Pancreas (tissue), 10 donors: Measurements from ENCODE around the gene PMM2. TPM values are rescaled to one million over a fixed set of nuclear protein-coding genes. Genes with fewer than 3 reads are reported as not detected.

ENCODE experiments used
- ATAC-seq, 4 donors: fragments of 200-7000 bp; cut with Tn5 transposase; one replicate each; pipeline versions ENCODE4 v1.8.0 to v1.9.1; 2020; ENCODE audit warnings: mild to moderate bottlenecking in 4 of 4, moderate library complexity in 4 of 4
- DNase-seq, 6 donors: peaks; one replicate each; pipeline ENCODE4 v3.0.0-alpha.2; 2020
- FAIRE-seq: peaks from 2 replicates; lab custom pipeline; 2012; peaks lifted over from hg19 to GRCh38; lab: Jason Lieb, UNC
- H3K27ac ChIP-seq, 4 donors: fragments of 200-600 bp; sonication (generic); 1 replicate in 3 of 4; 2 replicates in 1 of 4; pipeline versions ENCODE4 v1.5.0 to v1.8.0; 2020
- H3K27me3 ChIP-seq, 4 donors: fragments of 200-600 bp; one replicate each; pipeline ENCODE4 v1.8.0; 2021
- H3K36me3 ChIP-seq, 3 donors: fragments of 200-600 bp; sonication (generic) in 1 of 3; one replicate each; pipeline versions ENCODE4 v1.5.0 to v1.8.0; 2020 to 2021
- H3K4me1 ChIP-seq, 3 donors: fragments of 200-600 bp; one replicate each; pipeline ENCODE4 v1.8.0; 2021
- H3K4me3 ChIP-seq, 4 donors: fragments of 200-600 bp; sonication (generic) in 2 of 4; one replicate each; pipeline versions ENCODE4 v1.5.0 to v1.8.0; 2020 to 2021
- H3K9me3 ChIP-seq, 4 donors: fragments of 200-600 bp; one replicate each; pipeline ENCODE4 v1.8.0; 2021
- WGBS, 2 donors: extraction: QIAGEN DNeasy Blood & Tissue Kit; methylation state at CpG; one replicate each; pipeline ENCODE4 v1.1.7; 2013; 5-methylcytosine and 5-hydroxymethylcytosine counted together
- intact Hi-C, 3 donors: fragments of 100-400 bp; cut with DNase I; formaldehyde crosslinking; loops; one replicate each; pipeline versions ENCODE4 v1.11.1 to v1.14.2; 2022
- polyA plus RNA-seq, 2 donors: library from polyadenylated mRNA; stranded (reverse); fragments of 200-250 nt; gene quantifications; one replicate each; pipeline ENCODE4 v1.2.3, GENCODE V29; 2013
- total RNA-seq, 6 donors: library from RNA; stranded (reverse); fragmentation: NEBNext Ultra II Directional in 4 of 6; extraction: Animal tissue kit (Norgen Biotek cat#: 25700) in 4 of 6; gene quantifications; one replicate each; pipeline versions ENCODE4 v1.2.1 to v1.2.4, GENCODE V29; 2021 to 2023
- TF ChIP-seq, protein P1 (sequence below), 4 donors: fragments of 200-600 bp; sonication (generic) in 3 of 4; IDR thresholded peaks; one replicate each; pipeline versions ENCODE4 v1.5.0 to v1.8.0; 2021; ENCODE audit warnings: antibody characterized with exemption in 4 of 4
- donor health status: healthy with polysubstance abuse.
- donor health status: DM: no; HTN: no; CAD: no; lungs with moderate emphysema.
- donor health status: DM: no; HTN: no; CAD: no.
- donor health status: control.
- donor health status: control.
- donor health status: Bipolar disorder and iron deficiency.
- donor health status: DM: yes; HTN: yes; CAD: no.
- donor health status: DM: no; HTN: no; CAD: no.
- donor health status: DM: no; HTN: no; CAD: no.
- donor health status: DM: yes; HTN: yes; CAD: no.

The PMM2 gene
- total and polyA plus RNA-seq, 8 donors, result 19.2 to 40.3 (median 28.7) TPM

DNA sequence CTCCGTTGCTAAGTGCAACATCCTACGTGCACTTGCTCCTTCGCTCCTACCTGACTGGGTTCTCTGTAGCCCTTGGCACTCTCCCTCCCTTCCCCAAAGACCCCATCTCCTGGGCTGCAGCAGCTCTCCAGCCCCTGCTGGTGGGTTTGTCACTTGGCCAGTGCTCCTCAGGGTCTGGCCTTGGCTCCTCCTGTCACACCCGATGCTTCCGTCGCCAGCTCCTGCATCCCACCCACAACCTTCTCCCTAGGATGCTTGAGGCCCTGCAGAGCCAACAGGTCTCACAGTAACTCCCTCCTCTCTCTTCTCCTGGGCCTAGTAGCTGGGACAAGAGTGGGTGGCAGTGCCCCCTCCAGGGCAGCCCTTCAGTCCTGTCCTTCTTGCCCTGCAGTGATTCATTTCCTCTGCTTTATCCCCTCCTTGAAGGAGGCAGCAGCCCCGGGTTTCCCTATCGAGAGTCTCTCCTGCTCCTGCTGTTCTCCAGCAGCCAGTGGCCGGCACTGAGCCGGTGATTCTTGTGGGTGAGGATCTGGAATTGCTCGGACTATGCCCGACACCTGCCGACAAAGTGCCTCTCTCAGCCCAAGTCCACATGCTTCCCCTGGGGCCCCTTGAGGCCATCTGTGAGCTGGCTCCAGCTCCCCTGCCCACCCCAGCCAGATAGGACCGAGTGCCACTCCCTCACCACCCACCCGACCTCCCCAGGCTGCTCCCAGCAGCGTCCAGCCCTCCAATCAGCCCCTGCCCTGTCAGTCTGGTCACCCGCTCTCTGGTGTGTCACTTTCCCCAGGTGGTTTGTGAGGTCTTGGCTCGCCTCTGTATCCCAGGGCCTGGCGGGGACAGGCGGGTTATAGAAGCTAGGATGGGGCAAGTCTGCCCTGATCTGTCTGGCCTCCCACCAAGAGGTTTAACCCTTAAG is 88.3 kb downstream of the PMM2 start:
- Histone ChIP-seq H3K27me3 (no peaks in the 10 kb centered on the region), H3K9me3 (no peaks in the 10 kb centered on the region), H3K4me3 (no peak overlapping the region), H3K36me3 (peaks cover 0 to 7% (median 0%) of the 10 kb centered on the region in 3 donors), H3K27ac (no peak overlapping the region), H3K4me1 (peaks cover 0 to 5% (median 3%) of the 10 kb centered on the region in 3 donors)
- WGBS, 2 donors, result 7 to 9% methylated on average over 20 of the region's 20 CpGs
- ATAC-seq (peak; percentile 47 to 67 (median 54)), FAIRE-seq (no peak), DNase-seq (peak in 2 of 6 donors; percentile 65 to 75)
- intact Hi-C loops, result no loop called here
- TF ChIP-seq, protein P1, sequence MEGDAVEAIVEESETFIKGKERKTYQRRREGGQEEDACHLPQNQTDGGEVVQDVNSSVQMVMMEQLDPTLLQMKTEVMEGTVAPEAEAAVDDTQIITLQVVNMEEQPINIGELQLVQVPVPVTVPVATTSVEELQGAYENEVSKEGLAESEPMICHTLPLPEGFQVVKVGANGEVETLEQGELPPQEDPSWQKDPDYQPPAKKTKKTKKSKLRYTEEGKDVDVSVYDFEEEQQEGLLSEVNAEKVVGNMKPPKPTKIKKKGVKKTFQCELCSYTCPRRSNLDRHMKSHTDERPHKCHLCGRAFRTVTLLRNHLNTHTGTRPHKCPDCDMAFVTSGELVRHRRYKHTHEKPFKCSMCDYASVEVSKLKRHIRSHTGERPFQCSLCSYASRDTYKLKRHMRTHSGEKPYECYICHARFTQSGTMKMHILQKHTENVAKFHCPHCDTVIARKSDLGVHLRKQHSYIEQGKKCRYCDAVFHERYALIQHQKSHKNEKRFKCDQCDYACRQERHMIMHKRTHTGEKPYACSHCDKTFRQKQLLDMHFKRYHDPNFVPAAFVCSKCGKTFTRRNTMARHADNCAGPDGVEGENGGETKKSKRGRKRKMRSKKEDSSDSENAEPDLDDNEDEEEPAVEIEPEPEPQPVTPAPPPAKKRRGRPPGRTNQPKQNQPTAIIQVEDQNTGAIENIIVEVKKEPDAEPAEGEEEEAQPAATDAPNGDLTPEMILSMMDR (IDR thresholded peaks at IDR 0.05), result no peak

DNA sequence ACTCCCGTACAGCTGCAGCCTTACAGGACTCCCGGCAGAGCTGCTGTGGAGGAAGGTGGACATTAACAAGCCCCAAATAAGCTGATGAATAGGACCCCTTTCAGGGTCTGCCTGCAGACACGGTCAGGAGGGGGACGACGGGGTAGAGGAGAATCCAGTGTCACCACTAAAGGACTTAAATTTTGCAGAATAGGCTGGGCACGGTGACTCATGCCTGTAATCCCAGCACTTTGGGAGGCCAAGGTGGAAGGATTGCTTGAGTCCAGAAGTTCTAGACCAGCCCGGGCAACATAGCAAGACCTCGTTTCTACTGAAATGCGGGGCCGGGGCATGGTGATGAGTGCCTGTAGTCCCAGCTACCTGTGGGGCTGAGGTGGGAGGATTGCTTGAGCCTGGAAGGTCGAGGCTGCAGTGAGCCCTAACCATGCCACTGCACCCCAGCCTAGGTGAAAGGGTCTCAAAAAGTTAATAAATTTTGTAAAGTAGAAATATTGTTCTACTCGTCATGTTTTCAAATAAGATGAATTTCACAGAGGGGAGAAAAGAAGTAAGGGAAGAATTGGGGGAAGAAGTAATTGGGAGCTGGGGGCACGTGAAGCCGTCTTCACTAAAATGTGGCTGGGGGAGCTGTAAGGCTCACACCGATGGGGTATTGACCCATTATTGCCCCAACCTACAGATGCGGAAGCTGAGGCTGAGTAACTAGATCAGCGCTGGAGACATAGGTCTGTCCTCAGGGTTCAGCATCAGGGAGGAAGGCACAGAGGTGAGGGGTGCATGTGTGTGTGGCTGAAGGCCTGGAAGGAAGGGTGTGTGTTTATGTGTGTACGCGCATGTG is 89.2 kb downstream of the PMM2 start:
- H3K4me3 ChIP-seq, result no peak overlapping the region
- no peaks in the 10 kb centered on the region for H3K9me3 ChIP-seq
- intact Hi-C loops, result no loop called here
- WGBS, 2 donors, result 62 to 66% methylated on average over 19 of the region's 19 CpGs
- peaks cover 0 to 5% (median 3%) of the 10 kb centered on the region in 3 donors for H3K4me1 ChIP-seq
- peaks cover 0 to 15% (median under 1%) of the 10 kb centered on the region in 3 donors for H3K36me3 ChIP-seq
- ATAC-seq, result no peak
- peak in 1 of 6 donors; percentile 32 for DNase-seq
- TF ChIP-seq, protein P1 (IDR thresholded peaks at IDR 0.05), result no peak
- no peak overlapping the region for H3K27ac ChIP-seq
- no peak for FAIRE-seq
- no peaks in the 10 kb centered on the region for H3K27me3 ChIP-seq

DNA sequence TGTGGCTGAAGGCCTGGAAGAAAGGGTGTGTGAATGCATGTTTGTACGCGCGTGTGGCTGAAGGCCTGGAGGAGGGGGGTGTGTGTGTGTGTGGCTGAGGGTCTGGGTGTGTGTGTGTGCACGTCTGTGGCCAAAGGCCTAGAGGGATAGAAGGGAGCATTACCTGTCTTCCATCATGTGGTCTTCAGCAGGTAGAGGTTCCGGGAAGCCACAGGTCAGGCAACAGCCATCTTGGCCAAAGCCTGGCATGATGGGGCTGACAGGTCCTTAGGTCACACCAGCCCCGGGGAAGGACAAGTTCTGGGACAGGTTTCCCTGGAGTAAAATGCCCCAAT is 89.8 kb downstream of the PMM2 start:
- intact Hi-C loops, result no loop called here
- 83 to 87% methylated on average over 6 of the region's 6 CpGs for WGBS, 2 donors
- Histone ChIP-seq H3K9me3 (no peaks in the 10 kb centered on the region), H3K36me3 (peaks cover 0 to 17% (median 6%) of the 10 kb centered on the region in 3 donors), H3K4me3 (no peak overlapping the region), H3K4me1 (peaks cover 0 to 5% (median 3%) of the 10 kb centered on the region in 3 donors), H3K27ac (no peak overlapping the region), H3K27me3 (no peaks in the 10 kb centered on the region)
- peak in 1 of 6 donors; percentile 49 for DNase-seq
- TF ChIP-seq, protein P1 (IDR thresholded peaks at IDR 0.05), result no peak
- no peak for ATAC-seq
- no peak for FAIRE-seq

DNA sequence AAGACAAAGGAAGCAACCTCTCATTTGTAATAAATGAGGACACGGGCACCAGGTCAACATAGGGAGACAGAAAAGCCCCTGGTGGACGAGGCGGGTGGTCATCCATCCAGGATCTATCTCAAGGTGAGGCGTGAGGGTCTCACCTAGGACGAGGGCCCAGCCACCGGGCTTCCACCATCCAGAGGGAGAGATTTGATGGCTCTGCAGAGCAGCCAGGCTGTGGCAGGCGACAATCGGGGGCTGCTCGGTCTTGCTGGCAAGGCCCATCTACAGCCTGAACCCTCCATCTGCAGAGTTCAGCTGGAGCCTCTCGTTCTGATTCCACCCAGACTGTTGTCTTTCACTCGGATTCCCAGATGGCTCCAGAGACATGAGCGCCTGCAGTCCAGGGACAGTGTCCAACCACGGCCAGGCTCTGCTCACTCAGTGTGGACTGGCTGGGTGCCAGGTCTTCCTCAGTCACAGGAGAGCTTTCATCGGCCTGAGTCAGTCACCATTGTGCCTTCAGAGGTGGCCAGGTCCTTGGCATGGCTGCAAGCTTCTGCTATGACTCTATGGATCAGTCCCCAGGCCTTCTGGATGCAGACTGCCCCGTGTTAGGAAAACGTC is 90.4 kb downstream of the PMM2 start:
- no peaks in the 10 kb centered on the region for H3K9me3 ChIP-seq
- WGBS, 2 donors, result 76% methylated on average over 16 of the region's 16 CpGs
- peak in 3 of 4 donors; percentile 12 to 28 (median 16) for ATAC-seq
- intact Hi-C loops, result no loop called here
- no peak overlapping the region for H3K27ac ChIP-seq
- peak in 3 of 6 donors; percentile 62 to 83 (median 73) for DNase-seq
- TF ChIP-seq, protein P1 (IDR thresholded peaks at IDR 0.05), result no peak
- H3K36me3 ChIP-seq, result peaks cover 0 to 20% (median 6%) of the 10 kb centered on the region in 3 donors
- no peak for FAIRE-seq
- peaks cover 0 to 5% (median 3%) of the 10 kb centered on the region in 3 donors for H3K4me1 ChIP-seq
- no peaks in the 10 kb centered on the region for H3K27me3 ChIP-seq
- H3K4me3 ChIP-seq, result no peak overlapping the region
